ENCODE measurements around the gene LMBR1.
"Not testable (repeated sequence)": the region's sequence is repeated elsewhere in the genome, so short reads cannot be mapped to it uniquely, and the experiment has no call there.

The LMBR1 gene

DNA sequence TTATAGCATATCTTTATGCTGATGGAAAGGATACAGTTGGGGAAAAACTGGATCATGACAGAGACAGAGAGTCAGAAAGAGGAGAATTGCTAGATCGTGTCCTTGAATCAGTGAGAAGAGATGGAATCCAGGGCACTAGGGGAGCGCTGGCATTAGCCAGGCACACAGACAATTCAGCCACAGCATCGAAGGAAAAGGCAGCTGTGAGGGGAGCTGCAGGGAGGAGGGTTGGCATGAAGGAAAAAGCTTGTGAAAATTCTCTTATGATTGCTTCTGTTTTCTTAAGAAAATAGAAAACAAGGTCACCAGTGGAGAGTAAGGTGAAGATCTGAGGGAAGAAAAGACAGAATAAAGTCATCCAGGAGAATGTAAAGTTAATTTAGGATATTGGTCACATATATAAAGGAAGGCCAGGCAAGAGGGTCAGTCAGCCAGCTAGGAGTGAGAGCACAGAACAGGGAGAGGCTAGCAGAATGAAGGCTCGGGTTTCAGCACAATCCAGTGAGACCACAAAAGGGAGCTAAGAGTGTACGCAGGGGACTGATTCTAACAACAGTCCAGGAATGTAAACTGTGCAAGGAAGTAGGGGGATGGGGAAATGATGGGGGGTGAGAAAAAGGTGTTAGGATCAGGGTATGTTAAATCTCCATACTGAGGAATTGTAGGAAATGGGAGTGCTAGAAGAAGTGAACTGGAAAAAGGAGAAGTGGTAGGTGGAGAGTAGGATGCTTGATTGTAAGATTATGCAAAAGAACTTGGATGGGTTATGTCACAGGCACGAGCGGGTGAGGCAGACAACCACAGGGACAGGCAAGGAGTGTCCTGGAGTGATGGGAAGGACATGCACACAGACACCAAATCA lies 140.4 kb downstream of the LMBR1 start:
- no peak for FAIRE-seq

GRCh38 chr7:156751319-156751718 lies 141.7 kb downstream of the LMBR1 start:
- peak; percentile 93 for FAIRE-seq

GRCh38 chr7:156747718-156748117 lies 145.3 kb downstream of the LMBR1 start:
- FAIRE-seq = no peak

DNA sequence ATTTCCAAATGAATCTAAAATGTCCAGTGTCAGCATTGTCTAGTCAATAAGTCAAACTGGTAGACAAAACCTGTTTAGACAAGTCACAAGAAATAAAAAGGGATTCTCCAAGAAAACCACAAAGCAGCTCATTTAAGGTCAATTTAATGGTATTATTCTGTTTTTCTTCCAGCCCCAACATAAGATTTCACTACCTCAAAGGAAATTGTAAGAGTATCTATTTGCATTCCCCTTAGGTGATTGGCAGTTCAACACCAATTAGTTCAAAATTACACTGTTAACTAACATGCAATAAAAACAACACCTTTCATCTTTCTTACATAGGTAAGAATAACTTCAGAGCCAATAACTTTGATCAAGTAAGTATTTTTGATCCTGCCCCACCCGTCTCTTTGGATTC lies 146.1 kb downstream of the LMBR1 start:
- no peak for FAIRE-seq

GRCh38 chr7:156739596-156739995 lies 153.4 kb downstream of the LMBR1 start:
- no peak for FAIRE-seq

GRCh38 chr7:156735851-156736250 lies 157.1 kb downstream of the LMBR1 start:
- no peak for FAIRE-seq

DNA sequence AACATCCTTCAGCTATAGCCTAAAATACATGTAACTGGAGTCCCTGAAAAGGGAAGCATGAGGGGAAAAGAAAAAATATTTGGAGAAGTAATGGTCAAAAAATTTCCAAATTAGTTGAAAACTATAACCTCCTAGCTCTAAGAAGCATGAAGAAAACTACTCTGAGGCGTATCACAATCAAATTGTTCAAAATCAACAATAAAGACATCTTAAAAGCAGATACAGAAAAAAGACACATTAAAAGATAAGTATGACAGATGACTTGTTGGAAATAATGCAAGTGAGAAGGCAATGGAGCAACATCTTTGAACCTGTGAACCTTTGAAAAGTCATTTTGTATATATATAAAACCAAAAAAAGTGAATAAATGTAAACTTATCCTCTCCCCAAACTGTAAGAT lies 159.3 kb downstream of the LMBR1 start:
- peak; percentile 25 for FAIRE-seq

DNA sequence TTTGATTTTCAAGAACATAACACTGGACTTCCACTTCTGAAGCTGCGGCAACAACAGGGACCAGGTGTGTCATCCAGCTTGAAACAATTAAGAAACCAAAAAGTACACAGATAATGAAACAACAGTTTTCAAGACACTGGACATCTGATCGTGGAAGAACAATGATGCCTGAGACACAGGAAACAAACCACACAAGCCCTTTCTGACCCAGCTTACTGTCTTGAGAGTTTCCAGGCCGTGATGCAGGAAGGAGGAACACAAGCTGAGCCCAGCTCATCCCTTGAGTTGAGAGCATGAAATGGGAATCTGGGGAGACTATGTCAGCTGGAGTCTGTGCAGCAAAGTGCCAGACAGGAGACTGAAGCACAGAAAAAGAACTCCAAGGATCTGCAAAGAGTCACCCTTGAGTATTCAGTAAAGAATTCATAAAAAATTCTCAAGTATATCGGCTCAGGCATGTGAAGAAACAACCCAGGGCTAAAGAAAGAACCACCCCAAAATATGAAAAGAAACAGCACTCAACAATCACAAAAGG lies 160.8 kb downstream of the LMBR1 start:
- FAIRE-seq = no peak

DNA sequence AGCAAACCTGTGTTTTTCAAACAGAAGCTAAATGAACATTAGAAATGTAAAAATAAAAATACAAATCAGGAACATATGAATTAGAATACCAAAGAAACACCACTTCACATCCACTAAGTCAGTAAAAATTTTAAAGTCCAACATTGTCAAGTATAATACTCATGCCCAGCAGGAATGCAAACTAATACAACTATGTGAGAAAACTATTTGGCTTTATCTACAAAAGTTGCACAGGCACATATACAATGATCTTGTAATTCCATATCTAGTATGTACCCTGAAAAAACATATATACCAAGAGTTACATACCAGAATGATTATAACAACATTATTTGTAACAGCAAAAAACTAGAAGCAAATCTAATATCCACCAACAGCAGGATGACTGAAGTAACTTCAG lies 161.3 kb downstream of the LMBR1 start:
- FAIRE-seq = peak; percentile 59

DNA sequence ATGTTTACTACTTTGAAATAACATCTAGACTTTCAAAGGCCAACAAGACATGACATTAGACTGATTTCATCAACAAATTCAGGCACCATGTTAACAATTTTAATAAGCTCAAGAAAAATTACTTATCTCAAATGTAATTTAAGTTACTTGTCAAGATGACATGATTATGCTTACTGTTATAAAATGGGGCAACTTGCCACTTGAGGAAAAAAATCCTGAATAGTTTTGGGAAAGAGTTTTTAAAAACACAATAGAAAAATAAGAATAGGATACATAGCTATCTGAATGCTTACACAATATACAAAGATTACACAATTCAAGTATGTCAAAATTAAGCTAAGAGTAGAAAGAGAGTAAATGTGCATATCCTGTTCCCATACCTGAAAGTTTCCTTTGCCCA lies 167.0 kb downstream of the LMBR1 start:
- FAIRE-seq = no peak

GRCh38 chr7:156725073-156725472 lies 167.9 kb downstream of the LMBR1 start:
- no peak for FAIRE-seq

GRCh38 chr7:156722043-156722826 lies 170.7 kb downstream of the LMBR1 start:
- peak; percentile 3 for FAIRE-seq

DNA sequence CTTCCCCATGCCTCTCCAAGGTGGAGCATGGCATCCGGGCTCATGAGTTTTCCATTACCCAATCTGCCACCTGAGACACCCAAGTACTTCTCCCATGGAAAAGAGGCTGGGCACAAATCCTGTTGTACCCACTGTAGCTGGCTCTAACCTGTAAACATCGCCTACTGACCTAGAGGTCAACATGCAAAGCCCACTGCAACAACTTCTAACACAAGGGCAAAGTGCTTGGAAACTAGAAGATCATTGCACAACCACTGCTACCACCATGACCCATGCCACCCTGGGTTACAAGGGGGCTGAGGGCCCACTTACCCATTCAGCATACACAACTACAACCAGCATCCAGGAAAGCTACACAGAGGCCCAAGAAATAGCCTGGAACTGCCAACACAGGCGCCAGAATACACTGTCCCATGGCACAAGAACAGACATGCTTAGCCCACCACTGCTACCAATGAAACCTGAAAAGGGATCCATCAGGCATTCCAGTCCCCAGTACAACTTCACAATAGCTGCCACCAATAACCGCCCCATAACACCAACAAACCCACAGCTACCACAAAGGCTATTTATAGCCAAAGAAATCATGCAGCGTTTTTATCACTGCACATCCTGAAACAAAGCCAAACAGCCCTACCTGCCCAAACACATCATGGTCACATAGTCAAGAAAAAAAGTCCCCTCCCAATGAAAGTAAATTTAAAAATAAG lies 189.1 kb downstream of the LMBR1 start:
- FAIRE-seq = no peak

GRCh38 chr7:156703209-156703608 lies 189.8 kb downstream of the LMBR1 start:
- FAIRE-seq = no peak

DNA sequence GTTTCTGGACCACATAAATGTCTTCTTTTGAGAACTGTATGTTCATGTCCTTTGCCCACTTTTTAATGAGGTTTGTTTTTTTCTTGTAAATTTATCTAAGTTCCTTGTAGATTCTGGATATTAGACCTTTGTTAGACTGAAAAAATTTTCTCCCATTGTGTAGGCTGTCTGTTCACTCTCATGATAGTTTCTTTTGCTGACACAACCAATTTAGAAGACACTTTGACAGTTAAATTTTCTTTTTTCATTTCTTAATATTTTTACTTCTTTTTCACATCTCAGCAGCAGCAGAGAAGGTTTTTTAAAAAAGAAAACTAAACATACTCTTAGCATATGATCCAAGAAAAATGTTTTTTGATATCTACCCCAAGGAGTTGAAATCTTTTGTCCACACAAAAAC lies 190.6 kb downstream of the LMBR1 start:
- no peak for FAIRE-seq

- not testable (repeated sequence) for FAIRE-seq
Observed at GRCh38 chr7:156701787-156702186, 191.2 kb downstream of the LMBR1 start.

- not testable (repeated sequence) for FAIRE-seq
Observed at GRCh38 chr7:156698512-156698911, 194.5 kb downstream of the LMBR1 start.

DNA sequence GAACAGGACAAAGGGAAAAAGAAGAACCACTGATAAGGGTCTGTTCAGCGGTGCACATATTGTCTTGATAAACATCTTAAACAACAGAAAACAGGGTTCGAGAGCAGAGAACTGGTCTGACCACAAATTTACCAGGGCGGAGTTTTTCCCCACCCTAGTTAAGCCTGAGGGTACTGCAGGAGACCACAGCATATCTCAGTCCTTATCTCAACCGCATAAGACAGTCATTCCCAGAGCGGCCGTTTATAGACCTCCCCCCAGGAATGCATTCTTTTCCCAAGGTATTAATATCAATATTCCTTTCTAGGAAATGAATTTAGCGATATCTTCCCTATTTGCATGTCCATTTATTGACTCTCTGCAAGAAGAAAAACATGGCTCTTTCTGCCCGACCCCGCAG lies 195.7 kb downstream of the LMBR1 start:
- not testable (repeated sequence) for FAIRE-seq

DNA sequence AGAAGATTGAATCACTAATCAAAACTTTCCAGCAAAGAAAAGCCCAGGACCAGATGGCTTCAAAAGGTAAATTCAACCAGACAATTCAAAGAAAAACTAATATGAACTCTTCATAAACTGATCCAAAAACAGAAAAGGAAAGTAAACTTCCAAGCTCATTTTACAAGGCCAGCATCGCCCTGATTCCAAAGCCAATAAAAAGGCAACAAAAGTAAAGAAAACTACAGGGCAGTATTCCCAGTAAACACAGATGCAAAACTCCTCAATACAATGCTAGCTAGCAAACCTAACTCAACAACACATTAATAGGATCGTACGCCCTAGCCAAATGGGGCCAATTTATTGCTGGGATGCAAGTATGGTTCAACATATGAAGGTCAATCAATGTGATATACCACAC lies 199.4 kb downstream of the LMBR1 start:
- FAIRE-seq = no peak

DNA sequence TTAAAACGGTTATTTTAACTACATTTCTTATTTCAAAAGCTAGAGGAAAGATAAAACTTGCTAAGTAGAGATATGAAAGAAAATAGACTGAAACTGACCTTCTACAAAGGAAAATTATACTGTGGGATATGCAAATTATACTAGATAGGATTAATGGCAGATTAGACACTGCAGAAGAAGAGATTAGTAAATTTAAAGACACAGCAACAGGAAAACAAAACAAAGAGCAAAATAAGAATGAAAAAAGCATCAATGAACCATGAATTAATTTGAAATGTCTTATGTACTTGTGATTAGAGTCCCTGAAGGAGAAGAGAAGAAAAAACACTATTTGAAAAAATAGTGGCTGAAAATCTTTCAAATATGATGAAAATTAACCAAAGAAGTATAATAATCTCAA lies 200.1 kb downstream of the LMBR1 start:
- no peak for FAIRE-seq

- no peak for FAIRE-seq
Observed at GRCh38 chr7:156691764-156692163, 201.2 kb downstream of the LMBR1 start.

GRCh38 chr7:156684661-156685060 lies 208.3 kb downstream of the LMBR1 start:
- no peak for FAIRE-seq

DNA sequence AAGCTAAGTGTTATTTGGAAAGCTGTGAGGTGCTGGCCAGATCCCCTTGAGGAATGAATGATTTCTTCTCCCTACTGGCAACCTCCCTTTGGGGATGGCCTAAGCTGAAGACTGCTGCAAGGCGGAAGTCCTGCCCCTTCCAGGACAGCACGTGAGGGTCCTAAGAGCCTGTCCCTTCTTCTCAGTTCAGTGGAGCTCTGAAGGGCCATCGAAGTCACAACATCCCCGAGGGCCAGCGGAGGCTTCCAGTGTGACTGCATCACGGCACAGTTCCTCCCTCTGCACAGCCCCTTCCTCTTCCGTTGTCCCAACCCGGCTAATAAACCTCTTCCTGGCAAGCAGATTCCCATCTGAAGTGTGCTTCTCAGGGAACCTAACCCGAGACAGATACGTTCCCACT lies 208.7 kb downstream of the LMBR1 start:
- FAIRE-seq = no peak

Data from A204.1 (cell line).